ENCODE data around the gene MBD2.
"Not testable (repeated sequence)": the region's sequence is repeated elsewhere in the genome, so short reads cannot be mapped to it uniquely, and the experiment has no call there.

The MBD2 gene

GRCh38 chr18:54150226-54150625 is 74.2 kb downstream of the MBD2 start:
- no peak for DNase-seq (ENCODE audit: low spot score)

GRCh38 chr18:54149078-54149697 is 75.3 kb downstream of the MBD2 start:
- peak; percentile 88 for DNase-seq (ENCODE audit: low spot score)

- DNase-seq (ENCODE audit: low spot score): no peak
These were observed 75.8 kb downstream of the MBD2 start for GRCh38 chr18:54148678-54149077.

- DNase-seq (ENCODE audit: low spot score): no peak
These were observed 76.3 kb downstream of the MBD2 start for GRCh38 chr18:54148151-54148550.

GRCh38 chr18:54147439-54147838 is 77.0 kb downstream of the MBD2 start:
- DNase-seq (ENCODE audit: low spot score): no peak

GRCh38 chr18:54141041-54141608 is 83.3 kb downstream of the MBD2 start:
- no peak for DNase-seq (ENCODE audit: low spot score)

GRCh38 chr18:54140641-54141040 is 83.8 kb downstream of the MBD2 start:
- DNase-seq (ENCODE audit: low spot score): no peak

GRCh38 chr18:54135216-54135615 is 89.3 kb downstream of the MBD2 start:
- DNase-seq (ENCODE audit: low spot score): no peak

- no peak for DNase-seq (ENCODE audit: low spot score)
These were observed 90.4 kb downstream of the MBD2 start for GRCh38 chr18:54134053-54134452.

GRCh38 chr18:54130631-54131030 is 93.8 kb downstream of the MBD2 start:
- no peak for DNase-seq (ENCODE audit: low spot score)

GRCh38 chr18:54130177-54130576 is 94.3 kb downstream of the MBD2 start:
- DNase-seq (ENCODE audit: low spot score): no peak

GRCh38 chr18:54129448-54130067 is 94.9 kb downstream of the MBD2 start:
- DNase-seq (ENCODE audit: low spot score): no peak

- peak; percentile 59 for DNase-seq (ENCODE audit: low spot score)
These were observed 96.6 kb downstream of the MBD2 start for GRCh38 chr18:54127759-54128378.

GRCh38 chr18:54125429-54125828 is 99.0 kb downstream of the MBD2 start:
- DNase-seq (ENCODE audit: low spot score): peak; percentile 7

- DNase-seq (ENCODE audit: low spot score): not testable (repeated sequence)
These were observed 100.6 kb downstream of the MBD2 start for GRCh38 chr18:54123720-54124440.

- DNase-seq (ENCODE audit: low spot score): peak; percentile 73
These were observed 104.9 kb downstream of the MBD2 start for GRCh38 chr18:54119524-54120019.

- no peak for DNase-seq (ENCODE audit: low spot score)
These were observed 106.4 kb downstream of the MBD2 start for GRCh38 chr18:54117853-54118773.

- DNase-seq (ENCODE audit: low spot score): no peak
These were observed 107.8 kb downstream of the MBD2 start for GRCh38 chr18:54116541-54117257.

- no peak for DNase-seq (ENCODE audit: low spot score)
These were observed 112.1 kb downstream of the MBD2 start for GRCh38 chr18:54112356-54112755.

GRCh38 chr18:54109131-54109683 is 115.3 kb downstream of the MBD2 start:
- DNase-seq (ENCODE audit: low spot score): no peak
